DOHH2 (cell line): Measurements from ENCODE around the gene NKX2-3.

Source experiments
- H3F3A ChIP-seq: fragments of 200-600 bp; sonication (generic), shearing (Covaris generic); 2 replicates; pipeline ENCODE4 v1.6.0; 2016; ENCODE audit warnings: antibody characterized with exemption, mild to moderate bottlenecking; ENCODE audit not compliant: control insufficient read depth, insufficient read depth
- H3K27ac ChIP-seq: fragments of 200-600 bp; sonication (generic); 2 replicates; pipeline ENCODE4 v1.5.1; 2014; ENCODE audit warnings: low read depth, mild to moderate bottlenecking, low read length, moderate library complexity
- H3K27me3 ChIP-seq: fragments of 200-600 bp; sonication (generic); 2 replicates; pipeline ENCODE4 v1.6.1; 2014; ENCODE audit warnings: mild to moderate bottlenecking, low read length, mixed read lengths; ENCODE audit not compliant: control insufficient read depth
- H3K36me3 ChIP-seq: fragments of 200-600 bp; sonication (generic); 2 replicates; pipeline ENCODE4 v1.6.1; 2014; ENCODE audit warnings: mild to moderate bottlenecking, low read length, moderate library complexity, mixed read lengths; ENCODE audit not compliant: control insufficient read depth
- H3K4me1 ChIP-seq: fragments of 200-600 bp; sonication (generic); 2 replicates; pipeline ENCODE4 v1.6.1; 2014; ENCODE audit warnings: mild to moderate bottlenecking, low read length, mixed read lengths; ENCODE audit not compliant: control insufficient read depth
- H3K4me2 ChIP-seq: fragments of 200-600 bp; sonication (generic); 2 replicates; pipeline ENCODE4 v1.6.0; 2014; ENCODE audit warnings: mild to moderate bottlenecking, low read length, moderate library complexity
- H3K4me3 ChIP-seq: fragments of 200-600 bp; sonication (generic); 2 replicates; pipeline ENCODE4 v1.5.1; 2014; ENCODE audit warnings: mild to moderate bottlenecking, low read length, mixed read lengths
- H3K79me2 ChIP-seq: fragments of 200-600 bp; sonication (generic); 2 replicates; pipeline ENCODE4 v1.6.1; 2014; ENCODE audit warnings: mild to moderate bottlenecking, low read length, mixed read lengths; ENCODE audit not compliant: control insufficient read depth
- H3K9me2 ChIP-seq: fragments of 200-600 bp; sonication (generic); replicated peaks from 2 replicates; pipeline ENCODE4 v1.6.1; 2014; ENCODE audit warnings: mild to moderate bottlenecking, low read length, mixed read lengths; ENCODE audit not compliant: control insufficient read depth
- H3K9me3 ChIP-seq: fragments of 200-600 bp; sonication (generic); 2 replicates; pipeline ENCODE4 v1.6.1; 2014; ENCODE audit warnings: antibody characterized with exemption, low read length, mixed read lengths; ENCODE audit not compliant: control insufficient read depth, insufficient read depth
- H4K20me1 ChIP-seq: fragments of 200-600 bp; sonication (generic); 2 replicates; pipeline ENCODE4 v1.6.0; 2014; ENCODE audit warnings: low read depth, mild to moderate bottlenecking, antibody characterized with exemption, low read length, moderate library complexity; ENCODE audit not compliant: control insufficient read depth, insufficient read depth
- CTCF ChIP-seq: fragments of 200-600 bp; sonication (generic); IDR thresholded peaks from one replicate; pipeline ENCODE4 v1.5.1; 2014; ENCODE audit warnings: antibody characterized with exemption, mild to moderate bottlenecking, low read depth, low read length; ENCODE audit not compliant: poor library complexity, severe bottlenecking
- EZH2phosphoT487 ChIP-seq: fragments of 200-600 bp; sonication (generic); IDR thresholded peaks from 2 replicates; pipeline ENCODE4 v1.6.1; 2017; ENCODE audit warnings: borderline replicate concordance, mild to moderate bottlenecking, antibody characterized with exemption, low read length, moderate library complexity, mixed read lengths

Gene NKX2-3

GRCh38 chr10:99522470-99523250, 10.1 kb upstream of the NKX2-3 start:
- H3K4me2 ChIP-seq, result no peak overlapping the region
- no peaks in the 10 kb centered on the region for H3K4me1 ChIP-seq
- no peaks in the 10 kb centered on the region for H3K36me3 ChIP-seq
- no peaks in the 10 kb centered on the region for H3K9me2 ChIP-seq
- H3K79me2 ChIP-seq, result no peaks in the 10 kb centered on the region
- H3K27me3 ChIP-seq, result peaks cover 3% of the 10 kb centered on the region; the same call in 1 of the 2 replicates
- TF ChIP-seq EZH2phosphoT487, result no peak
- TF ChIP-seq CTCF, result no peak
- no peaks in the 10 kb centered on the region for H4K20me1 ChIP-seq
- no peak overlapping the region for H3K27ac ChIP-seq
- no peaks in the 10 kb centered on the region for H3K9me3 ChIP-seq
- no peaks in the 10 kb centered on the region for H3F3A ChIP-seq
- H3K4me3 ChIP-seq, result no peak overlapping the region

- no peaks in the 10 kb centered on the region for H3K9me2 ChIP-seq
- no peaks in the 10 kb centered on the region for H3K79me2 ChIP-seq
- no peak overlapping the region for H3K4me3 ChIP-seq
- H3K9me3 ChIP-seq, result no peaks in the 10 kb centered on the region
- H3F3A ChIP-seq, result no peaks in the 10 kb centered on the region
- no peak overlapping the region for H3K4me2 ChIP-seq
- no peaks in the 10 kb centered on the region for H3K4me1 ChIP-seq
- no peaks in the 10 kb centered on the region for H3K36me3 ChIP-seq
- TF ChIP-seq CTCF, result no peak
- TF ChIP-seq EZH2phosphoT487, result no peak
- no peak overlapping the region for H3K27ac ChIP-seq
- H4K20me1 ChIP-seq, result no peaks in the 10 kb centered on the region
- peaks cover 3% of the 10 kb centered on the region; the same call in 1 of the 2 replicates for H3K27me3 ChIP-seq
Observed at GRCh38 chr10:99523251-99523773, 9.4 kb upstream of the NKX2-3 start.

GRCh38 chr10:99524050-99524666, 8.6 kb upstream of the NKX2-3 start:
- H3K4me2 ChIP-seq, result no peak overlapping the region
- H3K27ac ChIP-seq, result no peak overlapping the region
- H3K36me3 ChIP-seq, result no peaks in the 10 kb centered on the region
- H3K9me3 ChIP-seq, result no peaks in the 10 kb centered on the region
- H4K20me1 ChIP-seq, result no peaks in the 10 kb centered on the region
- no peak overlapping the region for H3K4me3 ChIP-seq
- H3K4me1 ChIP-seq, result no peaks in the 10 kb centered on the region
- H3K27me3 ChIP-seq, result peaks cover 8% of the 10 kb centered on the region
- H3K79me2 ChIP-seq, result no peaks in the 10 kb centered on the region
- H3F3A ChIP-seq, result no peaks in the 10 kb centered on the region
- no peak for TF ChIP-seq CTCF
- no peaks in the 10 kb centered on the region for H3K9me2 ChIP-seq
